ENCODE data around the gene MTARC2.
"Not testable (repeated sequence)": the region's sequence is repeated elsewhere in the genome, so short reads cannot be mapped to it uniquely, and the experiment has no call there.

MTARC2 gene

DNA sequence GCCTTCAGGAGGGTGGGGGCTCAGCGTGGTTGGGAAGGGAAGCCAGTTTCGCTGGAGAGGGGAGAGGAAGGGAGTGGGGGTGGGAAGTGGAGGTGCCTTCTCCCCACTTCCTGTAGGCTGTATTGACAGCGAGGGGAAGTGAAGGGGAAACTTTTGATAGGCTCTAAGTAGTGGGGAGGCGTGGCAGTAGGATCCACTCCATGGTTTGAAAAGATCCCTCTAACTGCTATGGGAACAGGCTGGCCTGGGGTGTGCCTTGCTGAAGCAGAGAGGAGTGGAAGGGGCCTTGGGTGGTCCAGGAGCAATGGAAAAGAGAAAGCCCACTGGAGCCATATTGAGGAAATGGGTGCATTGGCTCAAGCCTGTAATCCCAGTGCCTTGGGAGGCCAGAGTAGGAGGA, 37.8 kb upstream of the MTARC2 start:
- H3K4me3 ChIP-seq (ENCODE audit: control insufficient read depth, low read depth, low read length) = no peak overlapping the region
- TF ChIP-seq, protein P1, sequence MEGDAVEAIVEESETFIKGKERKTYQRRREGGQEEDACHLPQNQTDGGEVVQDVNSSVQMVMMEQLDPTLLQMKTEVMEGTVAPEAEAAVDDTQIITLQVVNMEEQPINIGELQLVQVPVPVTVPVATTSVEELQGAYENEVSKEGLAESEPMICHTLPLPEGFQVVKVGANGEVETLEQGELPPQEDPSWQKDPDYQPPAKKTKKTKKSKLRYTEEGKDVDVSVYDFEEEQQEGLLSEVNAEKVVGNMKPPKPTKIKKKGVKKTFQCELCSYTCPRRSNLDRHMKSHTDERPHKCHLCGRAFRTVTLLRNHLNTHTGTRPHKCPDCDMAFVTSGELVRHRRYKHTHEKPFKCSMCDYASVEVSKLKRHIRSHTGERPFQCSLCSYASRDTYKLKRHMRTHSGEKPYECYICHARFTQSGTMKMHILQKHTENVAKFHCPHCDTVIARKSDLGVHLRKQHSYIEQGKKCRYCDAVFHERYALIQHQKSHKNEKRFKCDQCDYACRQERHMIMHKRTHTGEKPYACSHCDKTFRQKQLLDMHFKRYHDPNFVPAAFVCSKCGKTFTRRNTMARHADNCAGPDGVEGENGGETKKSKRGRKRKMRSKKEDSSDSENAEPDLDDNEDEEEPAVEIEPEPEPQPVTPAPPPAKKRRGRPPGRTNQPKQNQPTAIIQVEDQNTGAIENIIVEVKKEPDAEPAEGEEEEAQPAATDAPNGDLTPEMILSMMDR (conservative IDR thresholded peaks at IDR 0.05; ENCODE audit: control insufficient read depth, insufficient read depth, low read depth, low read length) = no peak
- no peak for DNase-seq (ENCODE audit: low read depth)

DNA sequence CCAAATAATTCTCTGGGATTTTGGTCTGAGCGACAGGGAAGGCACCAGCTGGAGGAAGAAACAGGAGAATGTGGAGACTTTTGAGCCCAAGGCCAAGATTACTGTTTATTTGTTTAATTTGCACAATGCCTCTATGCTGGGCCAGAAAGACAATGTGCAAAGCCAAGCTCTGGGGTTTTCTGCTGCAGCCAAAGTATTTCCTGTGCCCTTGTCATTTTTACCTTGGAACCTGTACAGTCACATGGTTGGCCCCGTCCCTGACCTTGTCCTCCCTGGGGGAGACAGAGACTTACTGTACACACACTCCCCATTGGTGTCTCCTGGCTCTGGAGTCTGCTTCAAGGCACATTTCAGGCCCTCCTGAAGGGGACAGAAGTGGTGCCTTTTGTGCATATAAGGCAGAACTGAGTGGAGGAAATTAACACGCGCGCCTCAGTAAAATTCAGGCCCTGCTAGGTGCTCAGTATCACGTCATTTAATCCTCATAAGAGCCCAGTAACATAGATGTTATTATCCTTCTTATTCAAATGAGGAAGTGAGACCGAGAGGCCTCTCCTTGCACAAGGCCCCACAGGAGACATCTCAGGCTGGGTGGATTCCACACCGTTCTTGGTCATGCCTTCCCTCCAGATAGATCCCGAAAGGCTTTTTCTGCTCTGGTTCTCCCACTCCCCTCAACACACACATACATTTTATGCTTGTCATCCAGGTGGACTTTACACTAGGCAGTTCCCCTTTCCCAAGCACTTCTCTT, 36.9 kb upstream of the MTARC2 start:
- H3K4me3 ChIP-seq (ENCODE audit: control insufficient read depth, low read depth, low read length) = no peak overlapping the region
- TF ChIP-seq, protein P1 (conservative IDR thresholded peaks at IDR 0.05; ENCODE audit: control insufficient read depth, insufficient read depth, low read depth, low read length) = no peak
- no peak for DNase-seq (ENCODE audit: low read depth)

DNA sequence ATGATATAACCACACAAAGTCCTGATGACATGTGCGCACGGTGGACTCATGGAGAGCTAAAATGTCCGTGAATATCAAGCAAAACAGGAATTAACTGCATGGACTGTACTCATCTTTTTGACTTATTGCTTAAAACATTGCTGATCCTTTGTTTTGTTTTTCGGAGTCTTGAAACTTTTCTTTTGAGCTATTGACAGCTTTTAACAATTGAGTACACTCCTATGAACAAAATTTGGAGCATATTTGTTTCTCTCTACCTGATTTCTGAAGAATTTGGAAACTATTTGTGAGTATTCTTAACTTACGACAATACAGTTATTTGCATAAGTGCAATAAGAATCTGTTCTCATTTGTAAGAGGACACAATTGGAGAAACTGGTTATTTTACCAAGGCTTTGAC, 32.1 kb upstream of the MTARC2 start:
- not testable (repeated sequence) for H3K4me3 ChIP-seq (ENCODE audit: control insufficient read depth, low read depth, low read length); DNase-seq (ENCODE audit: low read depth)

DNA sequence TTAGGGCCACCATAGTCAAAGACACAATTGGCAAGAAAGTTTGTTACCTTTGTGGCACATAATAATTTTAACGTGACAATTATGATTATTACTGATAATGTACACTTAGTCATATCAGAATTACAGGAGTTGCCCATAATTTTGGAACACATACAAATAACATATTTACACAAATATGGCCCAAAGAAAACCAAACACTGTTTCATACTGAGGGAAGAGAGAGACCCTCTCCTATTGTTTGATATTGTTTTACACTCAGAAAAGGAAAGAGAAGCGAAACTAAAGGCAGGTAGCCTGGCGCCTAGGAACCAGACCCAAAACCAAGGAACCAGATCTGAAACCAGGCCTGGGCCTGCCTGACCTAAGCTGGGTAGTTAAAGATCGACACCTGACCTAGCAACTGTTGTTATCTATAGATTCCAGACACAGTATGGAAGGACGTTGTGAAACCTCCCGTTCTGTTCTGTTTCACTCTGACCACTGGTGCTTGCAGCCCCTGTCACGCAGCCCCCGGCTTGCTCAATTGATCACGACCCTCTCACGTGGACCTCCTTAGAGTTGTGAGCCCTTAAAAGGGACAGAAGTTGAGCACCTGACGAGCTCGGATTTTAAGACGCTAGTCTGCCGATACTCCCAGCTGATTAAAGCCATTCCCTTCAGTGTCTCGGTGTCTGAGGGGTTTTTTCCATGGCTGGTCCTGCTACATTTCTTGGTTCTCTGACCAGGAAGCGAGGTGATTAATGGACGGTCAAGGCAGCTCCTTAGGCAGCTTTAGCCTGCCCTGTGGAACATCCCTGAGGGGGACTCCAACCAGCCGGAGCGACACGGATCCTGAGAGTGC, 30.1 kb upstream of the MTARC2 start:
- TF ChIP-seq, protein P1 (conservative IDR thresholded peaks at IDR 0.05; ENCODE audit: control insufficient read depth, insufficient read depth, low read depth, low read length) = no peak
- no peak overlapping the region for H3K4me3 ChIP-seq (ENCODE audit: control insufficient read depth, low read depth, low read length)
- no peak for DNase-seq (ENCODE audit: low read depth)

DNA sequence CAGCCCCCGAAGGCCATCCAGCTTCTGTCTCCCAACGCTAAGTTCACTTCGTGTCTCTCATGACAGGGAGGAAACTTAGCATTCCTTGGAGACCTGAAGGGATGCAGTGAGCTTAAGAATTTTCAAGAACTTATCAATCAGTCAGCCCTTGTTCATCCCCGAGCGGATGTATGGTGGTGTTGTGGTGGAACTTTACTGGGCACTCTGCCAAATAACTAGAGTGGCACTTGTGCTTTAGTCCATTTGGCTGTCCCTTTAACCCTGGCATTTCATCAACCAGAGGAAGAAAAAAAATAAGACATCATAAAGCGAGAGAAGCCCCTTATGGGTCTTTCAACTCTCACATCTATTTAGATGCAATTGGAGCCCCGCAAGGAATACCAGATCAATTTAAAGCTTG, 26.9 kb upstream of the MTARC2 start:
- not testable (repeated sequence) for DNase-seq (ENCODE audit: low read depth)

DNA sequence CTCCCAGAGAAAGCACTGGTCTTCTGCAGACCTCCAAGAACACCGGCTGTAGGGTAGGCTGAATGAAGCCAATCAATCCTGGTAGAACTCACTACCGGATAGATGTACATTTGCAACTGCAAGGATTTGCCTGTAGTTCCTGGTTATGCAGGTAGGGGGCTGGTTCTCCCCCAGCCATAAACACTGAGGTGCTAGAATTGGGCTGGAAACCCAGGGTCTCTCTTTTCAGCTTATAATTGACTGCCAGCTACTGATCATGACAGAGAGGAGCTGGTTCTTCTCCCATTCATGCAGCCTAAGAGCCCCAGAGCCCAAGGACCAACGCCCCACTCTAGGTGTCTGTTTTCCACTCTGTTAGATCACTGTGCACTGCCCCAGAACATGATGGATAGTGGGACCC, 21.5 kb upstream of the MTARC2 start:
- no peak overlapping the region for H3K4me3 ChIP-seq (ENCODE audit: control insufficient read depth, low read depth, low read length)
- no peak for DNase-seq (ENCODE audit: low read depth)
- TF ChIP-seq, protein P1 (conservative IDR thresholded peaks at IDR 0.05; ENCODE audit: control insufficient read depth, insufficient read depth, low read depth, low read length) = peak; percentile 36

More for the DNA sequence above, 26.9 kb upstream of the MTARC2 start:
- H3K4me3 ChIP-seq (ENCODE audit: control insufficient read depth, low read depth, low read length) = not testable (repeated sequence)

DNA sequence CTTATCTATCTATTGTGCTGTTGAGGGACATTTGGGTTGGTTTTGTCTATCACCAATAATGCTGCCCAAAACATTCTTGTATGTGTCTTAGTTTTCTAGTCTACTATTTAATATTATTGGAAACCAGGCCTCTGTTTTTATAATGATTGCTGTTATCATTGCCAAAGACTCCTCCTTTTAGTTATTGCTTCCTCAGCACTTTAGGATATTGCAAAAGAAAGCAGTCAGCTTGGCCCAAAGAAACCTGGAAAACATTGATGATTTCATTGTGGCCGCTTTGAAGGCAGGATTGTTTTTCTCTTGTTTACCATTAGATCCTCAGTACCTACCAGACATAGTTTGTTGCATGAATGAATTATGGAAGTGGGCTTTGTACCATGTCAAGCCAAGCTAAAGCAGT, 20.6 kb upstream of the MTARC2 start:
- TF ChIP-seq, protein P1 (conservative IDR thresholded peaks at IDR 0.05; ENCODE audit: control insufficient read depth, insufficient read depth, low read depth, low read length) = no peak
- DNase-seq (ENCODE audit: low read depth) = no peak
- H3K4me3 ChIP-seq (ENCODE audit: control insufficient read depth, low read depth, low read length) = no peak overlapping the region

Measured in fibroblast of mammary gland (primary cell).